WTC11 (cell line): ENCODE measurements around the gene EXD3.

Source experiments
- CREB1 ChIP-seq: sonication (generic); formaldehyde crosslinking; IDR thresholded peaks from 2 replicates; pipeline ENCODE4 v1.8.0; 2023; ENCODE audit warnings: mild to moderate bottlenecking, missing genetic modification reagents
- CTCF ChIP-seq: fragments of 200-600 bp; IDR thresholded peaks from 2 replicates; pipeline ENCODE4 v1.8.0; 2022; ENCODE audit warnings: antibody characterized with exemption
- RELA ChIP-seq: sonication (generic); formaldehyde crosslinking; IDR thresholded peaks from 2 replicates; pipeline ENCODE4 v1.8.1; 2022; ENCODE audit warnings: missing genetic modification reagents, mild to moderate bottlenecking, borderline replicate concordance
- TEAD4 ChIP-seq: sonication (generic); formaldehyde crosslinking; IDR thresholded peaks from 2 replicates; pipeline ENCODE4 v1.8.0; 2022; ENCODE audit warnings: mild to moderate bottlenecking, missing genetic modification reagents
- USF2 ChIP-seq: sonication (generic); formaldehyde crosslinking; IDR thresholded peaks from 2 replicates; pipeline ENCODE4 v1.8.1; 2023; ENCODE audit warnings: mild to moderate bottlenecking, missing genetic modification reagents, moderate library complexity
- ZNF263 ChIP-seq: sonication (generic); formaldehyde crosslinking; IDR thresholded peaks from 2 replicates; pipeline ENCODE4 v1.8.1; 2022; ENCODE audit warnings: low read depth, mild to moderate bottlenecking, moderate library complexity, missing genetic modification reagents
- ZNF532 ChIP-seq: fragments of 250-450 bp; sonication (Bioruptor Pico); IDR thresholded peaks from 2 replicates; pipeline ENCODE4 v1.9.0; 2021; ENCODE audit warnings: mild to moderate bottlenecking, borderline replicate concordance
- TF ChIP-seq, protein P1 (sequence below): sonication (generic); formaldehyde crosslinking; IDR thresholded peaks from 2 replicates; pipeline ENCODE4 v1.8.0; 2022; ENCODE audit warnings: mild to moderate bottlenecking, missing genetic modification reagents
- TF ChIP-seq, protein P2 (sequence below): sonication (generic); formaldehyde crosslinking; IDR thresholded peaks from 2 replicates; pipeline ENCODE4 v1.8.1; 2023; ENCODE audit warnings: mild to moderate bottlenecking, missing genetic modification reagents
- TF ChIP-seq, protein P3 (sequence below): sonication (generic); formaldehyde crosslinking; IDR thresholded peaks from 2 replicates; pipeline ENCODE4 v1.8.0; 2022; ENCODE audit warnings: mild to moderate bottlenecking, missing genetic modification reagents

DNA sequence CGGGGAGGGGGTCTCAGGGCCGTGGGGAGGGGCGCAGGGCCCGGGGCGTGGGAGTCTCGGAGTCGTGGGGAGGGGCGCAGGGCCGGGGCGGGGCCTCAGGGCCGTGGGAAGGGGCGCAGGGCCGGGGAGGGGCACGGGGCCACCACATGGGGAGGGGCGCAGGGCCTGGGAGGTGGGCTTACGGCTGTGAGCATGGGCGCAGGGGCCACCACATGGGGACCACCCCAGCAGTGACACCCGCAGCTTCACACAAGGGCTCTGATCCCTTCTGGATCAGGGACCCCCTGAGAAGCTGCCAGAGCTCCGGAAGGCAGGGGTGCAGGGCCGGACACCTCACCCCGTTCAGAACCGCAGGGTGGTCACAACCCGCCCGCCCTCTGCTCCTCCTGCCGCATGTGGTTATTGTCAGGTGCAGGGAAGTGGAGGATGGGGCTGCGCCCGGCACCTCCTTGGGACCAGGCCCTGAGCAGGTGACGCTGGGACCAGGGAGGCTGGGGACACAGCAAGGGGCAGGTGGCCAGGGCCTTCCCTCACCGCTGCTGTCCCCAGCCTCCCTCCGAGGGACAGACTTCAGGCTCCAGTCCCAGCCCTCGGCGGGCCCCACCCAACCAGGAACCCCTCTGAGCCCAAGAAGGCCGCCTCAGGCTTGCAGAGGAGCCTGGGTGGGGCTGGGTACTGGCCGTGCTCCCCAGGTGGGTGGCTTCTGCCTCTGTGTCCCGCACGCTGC is 53.7 kb downstream of the EXD3 start:
- TF ChIP-seq USF2 (CRISPR knock-in tag) (no peak), TEAD4 (CRISPR knock-in tag) (no peak), CTCF (no peak), ZNF532 (CRISPR knock-in tag) (no peak), CREB1 (CRISPR knock-in tag) (no peak), RELA (CRISPR knock-in tag) (no peak), ZNF263 (CRISPR knock-in tag) (no peak)
- TF ChIP-seq, protein P1, sequence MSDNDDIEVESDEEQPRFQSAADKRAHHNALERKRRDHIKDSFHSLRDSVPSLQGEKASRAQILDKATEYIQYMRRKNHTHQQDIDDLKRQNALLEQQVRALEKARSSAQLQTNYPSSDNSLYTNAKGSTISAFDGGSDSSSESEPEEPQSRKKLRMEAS (CRISPR knock-in tag): no peak
- TF ChIP-seq, protein P2, sequence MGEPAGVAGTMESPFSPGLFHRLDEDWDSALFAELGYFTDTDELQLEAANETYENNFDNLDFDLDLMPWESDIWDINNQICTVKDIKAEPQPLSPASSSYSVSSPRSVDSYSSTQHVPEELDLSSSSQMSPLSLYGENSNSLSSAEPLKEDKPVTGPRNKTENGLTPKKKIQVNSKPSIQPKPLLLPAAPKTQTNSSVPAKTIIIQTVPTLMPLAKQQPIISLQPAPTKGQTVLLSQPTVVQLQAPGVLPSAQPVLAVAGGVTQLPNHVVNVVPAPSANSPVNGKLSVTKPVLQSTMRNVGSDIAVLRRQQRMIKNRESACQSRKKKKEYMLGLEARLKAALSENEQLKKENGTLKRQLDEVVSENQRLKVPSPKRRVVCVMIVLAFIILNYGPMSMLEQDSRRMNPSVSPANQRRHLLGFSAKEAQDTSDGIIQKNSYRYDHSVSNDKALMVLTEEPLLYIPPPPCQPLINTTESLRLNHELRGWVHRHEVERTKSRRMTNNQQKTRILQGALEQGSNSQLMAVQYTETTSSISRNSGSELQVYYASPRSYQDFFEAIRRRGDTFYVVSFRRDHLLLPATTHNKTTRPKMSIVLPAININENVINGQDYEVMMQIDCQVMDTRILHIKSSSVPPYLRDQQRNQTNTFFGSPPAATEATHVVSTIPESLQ (CRISPR knock-in tag): no peak
- TF ChIP-seq, protein P3, sequence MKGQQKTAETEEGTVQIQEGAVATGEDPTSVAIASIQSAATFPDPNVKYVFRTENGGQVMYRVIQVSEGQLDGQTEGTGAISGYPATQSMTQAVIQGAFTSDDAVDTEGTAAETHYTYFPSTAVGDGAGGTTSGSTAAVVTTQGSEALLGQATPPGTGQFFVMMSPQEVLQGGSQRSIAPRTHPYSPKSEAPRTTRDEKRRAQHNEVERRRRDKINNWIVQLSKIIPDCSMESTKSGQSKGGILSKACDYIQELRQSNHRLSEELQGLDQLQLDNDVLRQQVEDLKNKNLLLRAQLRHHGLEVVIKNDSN (CRISPR knock-in tag): no peak
